GM21619 (cell line): ENCODE data around the gene CCR9.

Experiments used
- ATAC-seq: cut with Tn5 transposase; IDR thresholded peaks from one replicate; pipeline ENCODE4 v1.9.1; 2021; ENCODE audit not compliant: unreplicated experiment

The CCR9 gene

DNA sequence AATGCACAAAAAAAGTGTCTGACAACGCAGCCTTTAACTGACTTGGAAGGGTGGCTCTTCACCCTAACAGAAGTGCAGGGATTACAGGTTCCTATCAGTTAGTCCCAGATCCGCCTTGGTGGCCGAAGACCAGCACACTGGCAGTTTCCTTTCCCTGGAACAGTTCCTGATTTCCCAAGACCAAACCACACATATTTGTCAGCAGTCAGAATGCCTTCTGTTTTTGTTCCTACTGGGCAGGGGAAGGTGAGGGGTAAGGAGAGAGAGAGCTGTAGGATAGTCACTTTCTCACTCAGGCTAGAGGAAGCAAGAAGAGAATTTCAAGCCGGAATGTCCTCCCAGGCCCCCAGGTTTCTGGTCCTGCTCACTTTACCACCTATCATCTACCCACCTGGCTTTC is 66.1 kb downstream of the CCR9 start:
- ATAC-seq = no peak
